ENCODE results near the gene INPPL1. TPM values are rescaled to one million over a fixed set of nuclear protein-coding genes. Genes with fewer than 3 reads are reported as not detected.

The INPPL1 gene
- total and polyA plus RNA-seq, 2 of the 13 experiments (the other 11 are each of a cell fraction or from before 2014, with no cell fraction given) = 29.1 to 66.9 TPM

DNA sequence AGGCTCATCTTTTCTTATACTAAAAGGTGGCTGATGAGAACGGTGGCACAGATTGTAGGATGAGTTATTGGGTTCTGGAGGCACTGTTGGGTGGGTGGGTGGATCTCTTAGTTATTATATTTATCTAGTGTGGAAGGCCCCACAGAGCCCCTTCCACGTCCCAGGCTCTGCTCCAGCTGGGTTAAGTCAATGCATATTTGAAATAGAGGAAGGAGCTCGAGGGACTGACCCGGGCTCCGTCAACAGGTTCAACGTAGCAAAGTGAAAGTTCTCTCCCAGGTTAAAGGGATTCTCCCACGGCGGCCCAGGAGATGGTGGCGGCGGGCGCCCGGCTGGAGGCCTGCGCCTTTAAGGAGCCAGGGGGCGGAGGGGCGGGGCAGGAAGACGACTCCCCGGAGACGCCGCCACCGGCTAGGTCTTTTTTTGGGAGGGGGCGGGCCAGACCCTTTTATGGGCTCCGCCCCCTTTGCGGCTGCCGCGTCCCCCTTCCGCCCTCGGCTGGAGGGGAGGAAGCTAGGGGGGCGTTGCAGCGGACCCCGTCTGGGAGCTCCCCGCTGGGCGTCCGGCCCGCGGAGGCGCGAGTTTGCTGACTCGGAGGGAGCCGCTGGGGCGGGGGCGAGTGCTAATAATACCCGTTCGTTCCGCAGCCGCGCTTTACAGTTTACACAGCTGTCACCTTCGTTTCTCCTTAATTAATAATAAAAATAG, 1.5 kb upstream of the INPPL1 start (continued):
- no peak; the same call in 1 of the 2 replicates for TF ChIP-seq ZNF142 (CRISPR knock-in tag; IDR thresholded peaks at IDR 0.05)
- peak; percentile 37; the same call in 1 of the 2 replicates for TF ChIP-seq ZNF331 (CRISPR knock-in tag; IDR thresholded peaks at IDR 0.05)
- TF ChIP-seq ZNF878 (CRISPR knock-in tag; IDR thresholded peaks at IDR 0.05) = no peak
- TF ChIP-seq, protein P1, sequence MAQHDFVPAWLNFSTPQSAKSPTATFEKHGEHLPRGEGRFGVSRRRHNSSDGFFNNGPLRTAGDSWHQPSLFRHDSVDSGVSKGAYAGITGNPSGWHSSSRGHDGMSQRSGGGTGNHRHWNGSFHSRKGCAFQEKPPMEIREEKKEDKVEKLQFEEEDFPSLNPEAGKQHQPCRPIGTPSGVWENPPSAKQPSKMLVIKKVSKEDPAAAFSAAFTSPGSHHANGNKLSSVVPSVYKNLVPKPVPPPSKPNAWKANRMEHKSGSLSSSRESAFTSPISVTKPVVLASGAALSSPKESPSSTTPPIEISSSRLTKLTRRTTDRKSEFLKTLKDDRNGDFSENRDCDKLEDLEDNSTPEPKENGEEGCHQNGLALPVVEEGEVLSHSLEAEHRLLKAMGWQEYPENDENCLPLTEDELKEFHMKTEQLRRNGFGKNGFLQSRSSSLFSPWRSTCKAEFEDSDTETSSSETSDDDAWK (CRISPR knock-in tag; IDR thresholded peaks at IDR 0.05) = no peak
- no peak for TF ChIP-seq ZNF629 (CRISPR knock-in tag; conservative IDR thresholded peaks at IDR 0.05)
- no peak for TF ChIP-seq ZNF501 (CRISPR knock-in tag; IDR thresholded peaks at IDR 0.05)
- no peak for TF ChIP-seq CREB1 (IDR thresholded peaks at IDR 0.05)
- peak; percentile 57; the same call in 1 of the 2 replicates for TF ChIP-seq CREB1 (CRISPR knock-in tag; IDR thresholded peaks at IDR 0.05)
- TF ChIP-seq ZNF709 (CRISPR knock-in tag; IDR thresholded peaks at IDR 0.05) = no peak
- TF ChIP-seq KMT2A (CRISPR knock-in tag; IDR thresholded peaks at IDR 0.05) = 0 out of 2 replicates have a peak, but pooled peaks have one; percentile 26
- peak; percentile 79 for TF ChIP-seq PATZ1 (CRISPR knock-in tag; IDR thresholded peaks at IDR 0.05)
- TF ChIP-seq NR2F6 (IDR thresholded peaks at IDR 0.05) = no peak
- no peak for TF ChIP-seq NR2F6 (CRISPR knock-in tag; IDR thresholded peaks at IDR 0.05)
- peak; percentile 71 for TF ChIP-seq MAZ (IDR thresholded peaks at IDR 0.05; ENCODE audit: borderline replicate concordance, low read depth, low read length)
- TF ChIP-seq MAZ (CRISPR knock-in tag; IDR thresholded peaks at IDR 0.05; ENCODE audit: low read depth) = no peak
- TF ChIP-seq, protein P2, sequence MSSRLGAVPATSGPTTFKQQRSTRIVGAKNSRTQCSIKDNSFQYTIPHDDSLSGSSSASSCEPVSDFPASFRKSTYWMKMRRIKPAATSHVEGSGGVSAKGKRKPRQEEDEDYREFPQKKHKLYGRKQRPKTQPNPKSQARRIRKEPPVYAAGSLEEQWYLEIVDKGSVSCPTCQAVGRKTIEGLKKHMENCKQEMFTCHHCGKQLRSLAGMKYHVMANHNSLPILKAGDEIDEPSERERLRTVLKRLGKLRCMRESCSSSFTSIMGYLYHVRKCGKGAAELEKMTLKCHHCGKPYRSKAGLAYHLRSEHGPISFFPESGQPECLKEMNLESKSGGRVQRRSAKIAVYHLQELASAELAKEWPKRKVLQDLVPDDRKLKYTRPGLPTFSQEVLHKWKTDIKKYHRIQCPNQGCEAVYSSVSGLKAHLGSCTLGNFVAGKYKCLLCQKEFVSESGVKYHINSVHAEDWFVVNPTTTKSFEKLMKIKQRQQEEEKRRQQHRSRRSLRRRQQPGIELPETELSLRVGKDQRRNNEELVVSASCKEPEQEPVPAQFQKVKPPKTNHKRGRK (CRISPR knock-in tag; IDR thresholded peaks at IDR 0.05) = no peak
- TF ChIP-seq KAT8 (CRISPR knock-in tag; IDR thresholded peaks at IDR 0.05) = peak; percentile 69
- TF ChIP-seq, protein P3, sequence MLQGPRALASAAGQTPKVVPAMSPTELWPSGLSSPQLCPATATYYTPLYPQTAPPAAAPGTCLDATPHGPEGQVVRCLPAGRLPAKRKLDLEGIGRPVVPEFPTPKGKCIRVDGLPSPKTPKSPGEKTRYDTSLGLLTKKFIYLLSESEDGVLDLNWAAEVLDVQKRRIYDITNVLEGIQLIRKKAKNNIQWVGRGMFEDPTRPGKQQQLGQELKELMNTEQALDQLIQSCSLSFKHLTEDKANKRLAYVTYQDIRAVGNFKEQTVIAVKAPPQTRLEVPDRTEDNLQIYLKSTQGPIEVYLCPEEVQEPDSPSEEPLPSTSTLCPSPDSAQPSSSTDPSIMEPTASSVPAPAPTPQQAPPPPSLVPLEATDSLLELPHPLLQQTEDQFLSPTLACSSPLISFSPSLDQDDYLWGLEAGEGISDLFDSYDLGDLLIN (CRISPR knock-in tag; IDR thresholded peaks at IDR 0.05; ENCODE audit: borderline replicate concordance) = no peak
